K562 (cell line): ENCODE measurements around the gene ABT1. TPM values are rescaled to one million over a fixed set of nuclear protein-coding genes. Genes with fewer than 3 reads are reported as not detected.

ENCODE experiments used
- CXXC5 ChIP-seq: fragments of 250-450 bp; sonication (Bioruptor Pico); IDR thresholded peaks from 2 replicates; pipeline ENCODE4 v1.8.0; 2022; ENCODE audit warnings: inconsistent platforms, mild to moderate bottlenecking, moderate library complexity
- DEAF1 ChIP-seq: fragments of 450-650 bp; formaldehyde crosslinking; IDR thresholded peaks from 2 replicates; pipeline ENCODE4 v1.4.0; 2020; ENCODE audit warnings: mild to moderate bottlenecking, moderate library complexity
- DMBX1 ChIP-seq: fragments of 250-450 bp; sonication (Bioruptor Pico); IDR thresholded peaks from 2 replicates; pipeline ENCODE4 v1.8.0; 2022; ENCODE audit warnings: inconsistent platforms, mild to moderate bottlenecking, moderate library complexity, borderline replicate concordance
- E2F3 ChIP-seq: fragments of 250-450 bp; sonication (Bioruptor Pico); IDR thresholded peaks from 2 replicates; pipeline ENCODE4 v1.4.0; 2020; ENCODE audit warnings: mild to moderate bottlenecking
- HDAC8 ChIP-seq: fragments of 450-650 bp; IDR thresholded peaks from 2 replicates; pipeline ENCODE4 v1.6.1; 2016; ENCODE audit warnings: mild to moderate bottlenecking, missing genetic modification characterization, moderate library complexity, missing compliant biosample characterization
- HOMEZ ChIP-seq: fragments of 250-450 bp; sonication (Bioruptor Pico); IDR thresholded peaks from 2 replicates; pipeline ENCODE4 v1.4.0; 2020; ENCODE audit warnings: mild to moderate bottlenecking, moderate library complexity
- NR2C1 ChIP-seq, 2 experiments: fragments of 450-650 bp; IDR thresholded peaks; 2 replicates each; pipeline ENCODE4 v1.6.1; 2017; ENCODE audit warnings: mild to moderate bottlenecking in 2 of 2, antibody characterized with exemption in 1 of 2, inconsistent platforms in 1 of 2, missing compliant biosample characterization in 1 of 2, missing genetic modification characterization in 1 of 2
- NR4A1 ChIP-seq, 2 experiments: fragments of 250-450 bp in 1 of 2; fragments of 450-650 bp in 1 of 2; sonication (Bioruptor Pico) in 1 of 2; IDR thresholded peaks; 2 replicates each; pipeline versions ENCODE4 v1.4.0 to v1.6.1; 2016 to 2020; ENCODE audit warnings: mild to moderate bottlenecking in 2 of 2, missing compliant biosample characterization in 1 of 2, missing genetic modification characterization in 1 of 2, moderate library complexity in 1 of 2
- STAT5B ChIP-seq: fragments of 250-450 bp; sonication (Bioruptor Pico); IDR thresholded peaks from 2 replicates; pipeline ENCODE4 v1.8.0; 2021; ENCODE audit warnings: mild to moderate bottlenecking, inconsistent platforms
- TAF7 ChIP-seq: fragments of 450-650 bp; IDR thresholded peaks from 2 replicates; pipeline ENCODE4 v1.6.1; 2016; ENCODE audit warnings: missing genetic modification characterization, missing compliant biosample characterization
- ZBTB34 ChIP-seq: fragments of 250-450 bp; sonication (Bioruptor Pico); IDR thresholded peaks from 2 replicates; pipeline ENCODE4 v1.8.0; 2021; ENCODE audit warnings: mild to moderate bottlenecking, moderate library complexity
- ZNF583 ChIP-seq: fragments of 250-450 bp; sonication (Bioruptor Pico); IDR thresholded peaks from 2 replicates; pipeline ENCODE4 v1.4.0; 2020
- ZNF668 ChIP-seq: fragments of 250-450 bp; sonication (Bioruptor Pico); IDR thresholded peaks from 2 replicates; pipeline ENCODE4 v1.8.0; 2022; ENCODE audit warnings: mild to moderate bottlenecking, inconsistent platforms
- polyA plus RNA-seq, 8 experiments: library from polyadenylated mRNA; depleted of rRNA in 4 of 8; stranded (reverse) in 5 of 8; unstranded in 3 of 8; fragments of >200 nt; fragmentation: Nextera tagmentation in 2 of 8; fragmentation: Illumina TruSeq in 1 of 8; extraction: Ambion mirVana in 2 of 8; extraction: Trizol in 1 of 8; gene quantifications; 2 replicates each; pipeline versions ENCODE4 v1.2.1 to v1.2.3, GENCODE V29; 2011 to 2014; ENCODE audit warnings: inconsistent platforms in 1 of 8, missing spikeins in 1 of 8
- total RNA-seq, 7 experiments: library from RNA; depleted of rRNA in 6 of 7; stranded (reverse); fragments of >200 nt in 6 of 7; fragmentation: Illumina TruSeq in 2 of 7; extraction: Trizol in 2 of 7; gene quantifications; 2 replicates each; pipeline versions ENCODE4 v1.2.1 to v1.2.3, GENCODE V29; 2011 to 2021; ENCODE audit warnings: low replicate concordance in 1 of 7
- TF ChIP-seq, protein P1 (sequence below): fragments of 450-650 bp; formaldehyde crosslinking; IDR thresholded peaks from 2 replicates; pipeline ENCODE4 v1.4.0; 2022; ENCODE audit warnings: mild to moderate bottlenecking, moderate library complexity
- TF ChIP-seq, protein P2 (sequence below): fragments of 250-450 bp; sonication (Bioruptor Pico); IDR thresholded peaks from 2 replicates; pipeline ENCODE4 v1.5.0; 2021; ENCODE audit warnings: mild to moderate bottlenecking, moderate library complexity

The ABT1 gene
- total and polyA plus RNA-seq, 9 of the 15 experiments (the other 6 are each of a cell fraction or from before 2014, with no cell fraction given) = 8.8 to 52.7 (median 40.7) TPM

DNA sequence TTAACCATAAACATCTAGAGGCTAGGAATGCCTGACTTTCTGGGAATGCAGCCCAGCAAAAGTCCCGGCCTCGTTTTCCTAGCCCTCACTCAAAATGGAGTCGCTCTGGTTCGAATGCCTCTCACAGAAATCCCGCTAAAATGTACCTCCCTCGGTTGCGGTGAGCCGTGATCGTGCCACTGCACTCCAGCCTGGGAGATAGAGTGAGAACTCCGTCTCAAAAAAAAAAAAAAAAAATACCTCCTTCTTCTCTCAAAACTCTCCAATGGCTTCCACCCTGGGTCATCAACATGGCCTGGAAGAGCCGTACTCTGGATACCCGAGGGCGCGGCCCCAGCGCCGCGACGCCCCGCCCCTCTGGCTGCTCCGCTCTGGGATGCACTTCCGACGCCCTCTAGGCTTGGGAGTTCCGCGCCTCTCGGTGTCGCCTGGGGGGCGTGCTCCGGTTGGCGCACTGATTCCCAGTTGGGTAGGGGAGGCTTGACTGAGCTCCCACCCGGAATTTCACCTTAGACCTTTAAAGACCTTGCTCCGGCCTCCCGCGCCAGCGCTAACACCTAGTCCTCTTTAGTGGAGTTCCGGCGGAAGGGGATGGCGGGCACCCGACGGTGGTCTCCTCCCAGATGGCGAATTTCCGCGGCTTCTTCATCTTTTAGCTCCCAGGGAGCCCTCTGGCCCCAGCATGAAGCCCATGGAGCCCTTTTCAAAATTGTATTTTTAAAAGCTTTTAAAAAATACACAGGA, 46.3 kb upstream of the ABT1 start (continued):
- TF ChIP-seq STAT5B (CRISPR knock-in tag) (0 out of 2 replicates have a peak, but pooled peaks have one; percentile 8), ZNF668 (CRISPR knock-in tag) (peak; percentile 95), CXXC5 (peak; percentile 78), NR2C1 (IDR thresholded peaks at IDR 0.05) (no peak), NR2C1 (tag; IDR thresholded peaks at IDR 0.05) (peak; percentile 74), DMBX1 (peak; percentile 98), HOMEZ (CRISPR knock-in tag) (0 out of 2 replicates have a peak, but pooled peaks have one; percentile 77), DEAF1 (CRISPR knock-in tag) (no peak), ZBTB34 (CRISPR knock-in tag) (peak; percentile 45; the same call in 1 of the 2 replicates), TAF7 (tag) (peak; percentile 53), E2F3 (CRISPR knock-in tag) (peak; percentile 67; the same call in 1 of the 2 replicates), ZNF583 (CRISPR knock-in tag) (peak; percentile 93), HDAC8 (tag) (peak; percentile 94), NR4A1 (CRISPR knock-in tag; IDR thresholded peaks at IDR 0.05) (no peak), NR4A1 (tag; IDR thresholded peaks at IDR 0.05) (peak; percentile 92)
- TF ChIP-seq, protein P1, sequence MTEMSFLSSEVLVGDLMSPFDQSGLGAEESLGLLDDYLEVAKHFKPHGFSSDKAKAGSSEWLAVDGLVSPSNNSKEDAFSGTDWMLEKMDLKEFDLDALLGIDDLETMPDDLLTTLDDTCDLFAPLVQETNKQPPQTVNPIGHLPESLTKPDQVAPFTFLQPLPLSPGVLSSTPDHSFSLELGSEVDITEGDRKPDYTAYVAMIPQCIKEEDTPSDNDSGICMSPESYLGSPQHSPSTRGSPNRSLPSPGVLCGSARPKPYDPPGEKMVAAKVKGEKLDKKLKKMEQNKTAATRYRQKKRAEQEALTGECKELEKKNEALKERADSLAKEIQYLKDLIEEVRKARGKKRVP (CRISPR knock-in tag) = peak; percentile 58; the same call in 1 of the 2 replicates
- TF ChIP-seq, protein P2, sequence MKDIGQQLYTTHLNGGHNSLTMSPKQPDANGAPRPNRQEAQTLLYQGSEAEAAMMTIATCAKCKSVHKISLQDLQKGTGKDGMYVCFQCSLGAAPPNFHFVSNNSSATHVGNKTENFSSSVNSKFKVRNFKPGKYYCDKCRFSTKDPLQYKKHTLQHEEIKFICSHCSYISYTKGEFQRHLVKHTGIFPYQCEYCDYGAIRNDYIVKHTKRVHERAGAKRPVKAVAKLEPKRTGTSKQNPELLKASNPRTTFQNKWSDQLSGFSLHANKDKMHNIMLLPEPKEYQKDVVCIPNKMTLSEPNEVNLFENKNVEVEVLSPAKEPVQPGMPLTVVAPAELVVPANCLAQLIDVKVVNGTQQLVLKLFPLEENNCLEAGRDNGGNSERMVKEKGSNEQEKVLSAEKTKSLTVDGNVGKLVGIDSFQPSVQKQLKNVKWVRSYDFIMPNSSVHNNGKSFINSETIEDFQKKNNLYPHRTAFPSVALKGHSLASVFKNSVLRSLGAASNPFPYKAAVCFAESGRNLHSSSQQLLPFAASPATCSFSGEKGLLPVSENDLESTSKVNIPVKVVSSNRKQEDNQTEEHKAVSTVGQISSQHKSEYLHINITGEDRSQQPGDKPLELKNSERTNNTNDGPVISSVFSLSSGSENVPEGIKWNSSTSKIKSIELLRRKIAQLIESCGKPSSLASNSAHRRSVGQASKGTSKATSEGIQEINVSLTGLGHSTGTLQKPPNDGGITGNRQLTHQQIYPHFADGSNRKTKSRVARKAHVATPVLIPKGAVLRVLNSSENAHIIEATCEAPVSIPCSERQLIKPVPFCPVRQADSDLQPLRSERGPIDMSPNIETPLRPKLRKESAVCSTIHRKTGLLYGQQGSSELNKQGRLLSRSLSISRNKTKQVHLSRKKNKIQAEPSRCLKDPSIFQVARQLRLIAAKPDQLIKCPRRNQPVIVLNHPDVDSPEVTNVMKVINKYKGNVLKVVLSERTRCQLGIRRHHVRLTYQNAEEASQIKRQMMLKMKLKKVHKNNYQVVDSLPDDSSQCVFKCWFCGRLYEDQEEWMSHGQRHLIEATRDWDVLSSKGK (CRISPR knock-in tag) = no peak
